SK-N-SH (cell line): ENCODE measurements around the gene CHST11. TPM values are rescaled to one million over a fixed set of nuclear protein-coding genes. Genes with fewer than 3 reads are reported as not detected.

Experiments
- CTCF ChIA-PET: fragments of 300-600, 350-600 bp; formaldehyde crosslinking; extraction: SDS; loops from one replicate; lab custom pipeline; 2021; lab: Yijun Ruan, JAX
- POLR2A ChIA-PET: fragments of 350-600 bp; sonication (Branson Sonifier 250); formaldehyde crosslinking; extraction: SDS; loops from one replicate; lab custom pipeline; 2020; ENCODE audit warnings: antibody characterized with exemption, inconsistent platforms; lab: Yijun Ruan, JAX
- DNase-seq: peaks from one replicate; pipeline ENCODE4 v3.0.0; 2012
- H2AFZ ChIP-seq: fragments of 200-600 bp; sonication (generic); 2 replicates; pipeline ENCODE4 v1.8.1; 2016; ENCODE audit warnings: antibody characterized with exemption, mild to moderate bottlenecking, low read depth
- H3F3A ChIP-seq: fragments of 200-600 bp; sonication (generic); replicated peaks from 2 replicates; pipeline ENCODE3; 2016; ENCODE audit warnings: antibody characterized with exemption, mild to moderate bottlenecking; ENCODE audit not compliant: insufficient read depth
- H3K27ac ChIP-seq, 2 experiments: fragments of 200-500 bp in 1 of 2; fragments of 200-600 bp in 1 of 2; sonication (Bioruptor generic) in 1 of 2; sonication (generic), shearing (Covaris generic) in 1 of 2; 2 replicates each; pipeline versions ENCODE4 v1.5.1 to v1.6.1; 2014 to 2016; ENCODE audit warnings: low read depth in 2 of 2, inconsistent platforms in 1 of 2, low read length in 1 of 2, mild to moderate bottlenecking in 1 of 2, mixed read lengths in 1 of 2
- H3K27me3 ChIP-seq: fragments of 200-600 bp; sonication (generic), shearing (Covaris generic); 2 replicates; pipeline ENCODE4 v1.6.1; 2016; ENCODE audit warnings: mixed run types; ENCODE audit not compliant: insufficient read depth
- H3K36me3 ChIP-seq, 2 experiments: fragments of 200-500 bp in 1 of 2; fragments of 200-600 bp in 1 of 2; sonication (Bioruptor generic) in 1 of 2; sonication (generic) in 1 of 2; replicated peaks in 1 of 2; 2 replicates each; pipeline versions ENCODE3 to v1.5.1; 2014 to 2016; ENCODE audit warnings: low read length in 1 of 2, mild to moderate bottlenecking in 1 of 2; ENCODE audit not compliant: insufficient read depth in 2 of 2, control insufficient read depth in 1 of 2
- H3K4me1 ChIP-seq, 2 experiments: fragments of 200-500 bp in 1 of 2; fragments of 200-600 bp in 1 of 2; sonication (Bioruptor generic) in 1 of 2; sonication (generic), shearing (Covaris generic) in 1 of 2; 2 replicates each; pipeline versions ENCODE4 v1.5.1 to v1.6.1; 2014 to 2016; ENCODE audit warnings: low read depth in 1 of 2, low read length in 1 of 2, mixed run types in 1 of 2; ENCODE audit not compliant: insufficient read depth in 2 of 2, control insufficient read depth in 1 of 2
- H3K4me2 ChIP-seq: fragments of 200-600 bp; sonication (generic), shearing (Covaris generic); 2 replicates; pipeline ENCODE4 v1.6.1; 2017; ENCODE audit warnings: mixed run types
- H3K4me3 ChIP-seq, 2 experiments: fragments of 200-500 bp in 1 of 2; fragments of 200-600 bp in 1 of 2; sonication (Bioruptor generic) in 1 of 2; sonication (generic), shearing (Covaris generic) in 1 of 2; 2 replicates each; pipeline versions ENCODE4 v1.5.1 to v1.8.1; 2014 to 2016; ENCODE audit warnings: low read depth in 2 of 2, inconsistent platforms in 1 of 2, low read length in 1 of 2, mild to moderate bottlenecking in 1 of 2, mixed read lengths in 1 of 2, moderate library complexity in 1 of 2
- H3K79me2 ChIP-seq: fragments of 200-600 bp; sonication (generic); 2 replicates; pipeline ENCODE4 v1.8.1; 2017; ENCODE audit warnings: mild to moderate bottlenecking; ENCODE audit not compliant: insufficient read depth
- H3K9ac ChIP-seq: fragments of 200-600 bp; sonication (generic); 2 replicates; pipeline ENCODE4 v1.6.1; 2017; ENCODE audit warnings: mixed run types
- H3K9me2 ChIP-seq: fragments of 200-600 bp; sonication (generic); 2 replicates; pipeline ENCODE4 v1.6.1; 2017; ENCODE audit warnings: mixed run types
- H3K9me3 ChIP-seq: fragments of 200-600 bp; sonication (generic); 2 replicates; pipeline ENCODE4 v1.6.1; 2017; ENCODE audit warnings: mixed run types, mild to moderate bottlenecking, moderate library complexity
- H4K20me1 ChIP-seq: fragments of 200-600 bp; sonication (generic); 2 replicates; pipeline ENCODE4 v1.6.1; 2017; ENCODE audit warnings: mild to moderate bottlenecking, mixed run types; ENCODE audit not compliant: insufficient read depth
- CHD2 ChIP-seq: fragments of 150-350 bp; IDR thresholded peaks from 2 replicates; pipeline ENCODE4 v1.6.1; 2018; ENCODE audit warnings: low read length; ENCODE audit not compliant: partially characterized antibody
- ELF1 ChIP-seq: IDR thresholded peaks from 2 replicates; pipeline ENCODE4 v1.4.0; 2012
- EP300 ChIP-seq, 2 experiments: IDR thresholded peaks; 2 replicates each; pipeline versions ENCODE4 v1.4.0 to v1.6.1; 2012; ENCODE audit warnings: borderline replicate concordance in 1 of 2, low read depth in 1 of 2, low read length in 1 of 2
- EZH2phosphoT487 ChIP-seq: fragments of 200-600 bp; sonication (generic); IDR thresholded peaks from 2 replicates; pipeline ENCODE4 v1.6.1; 2017; ENCODE audit warnings: low read depth, mixed run types, mild to moderate bottlenecking, antibody characterized with exemption, moderate library complexity, borderline replicate concordance
- FOSL2 ChIP-seq: IDR thresholded peaks from 2 replicates; pipeline ENCODE4 v1.4.0; 2012; ENCODE audit warnings: low read depth, mild to moderate bottlenecking, moderate library complexity, borderline replicate concordance
- FOXJ3 ChIP-seq: sonication (generic); formaldehyde crosslinking; IDR thresholded peaks from 2 replicates; pipeline ENCODE4 v1.5.1; 2020; ENCODE audit warnings: mild to moderate bottlenecking, missing genetic modification reagents
- FOXM1 ChIP-seq: IDR thresholded peaks from 2 replicates; pipeline ENCODE4 v1.4.0; 2012; ENCODE audit warnings: low read depth, mild to moderate bottlenecking
- GABPA ChIP-seq: IDR thresholded peaks from 2 replicates; pipeline ENCODE4 v1.4.0; 2012; ENCODE audit warnings: low read depth, mild to moderate bottlenecking
- GATA2 ChIP-seq: sonication (generic); formaldehyde crosslinking; IDR thresholded peaks from 2 replicates; pipeline ENCODE4 v1.5.0; 2020; ENCODE audit warnings: mild to moderate bottlenecking, missing genetic modification reagents
- JUND ChIP-seq: IDR thresholded peaks from 2 replicates; pipeline ENCODE4 v1.4.0; 2012
- MEF2A ChIP-seq: IDR thresholded peaks from 2 replicates; pipeline ENCODE4 v1.4.0; 2012; ENCODE audit warnings: low read depth, borderline replicate concordance
- MXI1 ChIP-seq: IDR thresholded peaks from 2 replicates; pipeline ENCODE4 v1.6.1; 2012; ENCODE audit warnings: mild to moderate bottlenecking, low read depth, low read length, improper control_type of control experiment
- NFIC ChIP-seq: IDR thresholded peaks from 2 replicates; pipeline ENCODE4 v1.4.0; 2012; ENCODE audit warnings: borderline replicate concordance
- NRF1 ChIP-seq: IDR thresholded peaks from 2 replicates; pipeline ENCODE4 v1.6.1; 2012; ENCODE audit warnings: low read depth, mild to moderate bottlenecking, low read length
- POLR2AphosphoS5 ChIP-seq: IDR thresholded peaks from 2 replicates; pipeline ENCODE4 v1.6.1; 2012; ENCODE audit warnings: low read depth, low read length
- RCOR1 ChIP-seq: fragments of 150-350 bp; IDR thresholded peaks from 2 replicates; pipeline ENCODE4 v1.6.1; 2017; ENCODE audit warnings: antibody characterized with exemption, low read length
- RFX5 ChIP-seq: IDR thresholded peaks from 2 replicates; pipeline ENCODE4 v1.6.1; 2012; ENCODE audit warnings: mild to moderate bottlenecking, improper control_type of control experiment, low read length
- RXRA ChIP-seq: IDR thresholded peaks from 2 replicates; pipeline ENCODE4 v1.4.0; 2012; ENCODE audit warnings: low read depth, mild to moderate bottlenecking, borderline replicate concordance
- SMC3 ChIP-seq: IDR thresholded peaks from 2 replicates; pipeline ENCODE4 v1.6.1; 2012; ENCODE audit warnings: low read depth, low read length, improper control_type of control experiment
- TAF1 ChIP-seq: IDR thresholded peaks from 2 replicates; pipeline ENCODE4 v1.6.1; 2012; ENCODE audit warnings: low read depth, mild to moderate bottlenecking, low read length, moderate library complexity, borderline replicate concordance
- TCF12 ChIP-seq: IDR thresholded peaks from 2 replicates; pipeline ENCODE4 v1.4.0; 2012
- TEAD4 ChIP-seq: IDR thresholded peaks from 2 replicates; pipeline ENCODE4 v1.4.0; 2012; ENCODE audit warnings: mild to moderate bottlenecking, borderline replicate concordance; ENCODE audit not compliant: insufficient read depth
- WGBS: methylation state at CpG from one replicate; pipeline ENCODE4 v1.1.6; 2017; ENCODE audit warnings: low lambda C conversion rate; 5-methylcytosine and 5-hydroxymethylcytosine counted together
- polyA plus RNA-seq, 3 experiments: library from polyadenylated mRNA; depleted of rRNA; stranded (reverse); fragments of >200 nt; gene quantifications; 2 replicates each; pipeline ENCODE4 v1.2.3, GENCODE V29; 2012
- TF ChIP-seq, protein P1 (sequence below): IDR thresholded peaks from 2 replicates; pipeline ENCODE4 v1.4.0; 2012; ENCODE audit warnings: low read depth
- TF ChIP-seq, protein P2 (sequence below): fragments of 200-600 bp; sonication (generic); IDR thresholded peaks from 2 replicates; pipeline ENCODE4 v1.6.1; 2017; ENCODE audit warnings: antibody characterized with exemption, mild to moderate bottlenecking, moderate library complexity
- TF ChIP-seq, protein P3 (sequence below): IDR thresholded peaks from 2 replicates; pipeline ENCODE4 v1.4.0; 2012; ENCODE audit warnings: low read depth, borderline replicate concordance
- TF ChIP-seq, protein P4 (sequence below): fragments of 150-350 bp; IDR thresholded peaks from 2 replicates; pipeline ENCODE4 v1.6.1; 2016; ENCODE audit warnings: mild to moderate bottlenecking, low read depth, low read length
- TF ChIP-seq, protein P5 (sequence below): IDR thresholded peaks from 2 replicates; pipeline ENCODE4 v1.4.0; 2012; ENCODE audit warnings: low read depth, borderline replicate concordance
- TF ChIP-seq, protein P6 (sequence below): IDR thresholded peaks from 2 replicates; pipeline ENCODE4; 2012

Gene CHST11
- polyA plus RNA-seq, 1 of the 3 experiments (the other 2 are of a cell fraction): 18.6 TPM

DNA sequence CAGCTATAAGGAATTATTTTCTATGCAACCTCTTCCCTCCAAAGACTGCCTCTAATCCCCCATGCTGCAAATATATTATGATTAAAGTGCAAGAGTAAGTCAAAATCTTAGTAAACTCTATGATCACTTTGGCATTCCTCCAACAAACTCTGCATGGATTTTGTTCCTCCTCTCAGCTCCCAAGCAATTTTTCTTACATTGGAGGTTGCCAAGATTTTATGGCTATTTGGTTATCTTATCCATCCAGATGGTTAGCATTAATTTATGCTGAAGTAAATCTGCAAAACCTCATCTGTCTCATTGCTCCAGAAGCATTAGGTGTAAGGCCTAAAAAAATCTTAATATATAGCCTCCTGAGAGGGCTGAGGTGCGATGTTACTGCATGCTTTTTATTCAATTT, 228.1 kb downstream of the CHST11 start:
- peak overlapping the region in 1 of 2 experiments; percentile 63; a peak in 1 of 4 replicates for H3K27ac ChIP-seq
- CTCF ChIA-PET: interaction anchor here (1.2 to 1.3 kb wide), 3 partner anchors 50 to 303 kb away, joined by 3 to 4 read pairs (median 4); no protein-coding TSS in a partner anchor
- peaks cover 6 to 7% of the 10 kb centered on the region in 2 experiments; a peak in 2 of 4 replicates for H3K4me1 ChIP-seq
- no peak for DNase-seq
- H3F3A ChIP-seq: no peaks in the 10 kb centered on the region
- no peaks in the 10 kb centered on the region for H3K9me3 ChIP-seq
- no peaks in the 10 kb centered on the region for H3K27me3 ChIP-seq
- H3K79me2 ChIP-seq: no peaks in the 10 kb centered on the region
- no peak overlapping the region for H3K9ac ChIP-seq
- no peaks in the 10 kb centered on the region for H4K20me1 ChIP-seq
- H2AFZ ChIP-seq: no peak overlapping the region
- POLR2A ChIA-PET: no interaction called here
- H3K36me3 ChIP-seq: no peaks in the 10 kb centered on the region
- no peak overlapping the region for H3K4me3 ChIP-seq
- WGBS: 77% methylated on average over 1 of the region's 1 CpG
- H3K9me2 ChIP-seq: no peaks in the 10 kb centered on the region
- no peak overlapping the region for H3K4me2 ChIP-seq
- TF ChIP-seq FOSL2 (no peak), GATA2 (CRISPR knock-in tag) (no peak), TCF12 (peak; percentile 91), JUND (no peak; the same call in 1 of the 2 replicates), RXRA (no peak), FOXJ3 (no peak), CHD2 (no peak), RCOR1 (peak; percentile 54; the same call in 1 of the 2 replicates), GABPA (no peak), NFIC (peak; percentile 75), ELF1 (no peak), TEAD4 (no peak), SMC3 (no peak), NRF1 (no peak), EP300 (IDR thresholded peaks at IDR 0.05; ENCODE audit: borderline replicate concordance in 1 of 2, low read depth in 1 of 2, low read length in 1 of 2) (peak; percentile 35 to 71; a peak in 3 of 4 replicates), RFX5 (no peak), MEF2A (no peak), MXI1 (no peak), FOXM1 (no peak), EZH2phosphoT487 (no peak), POLR2AphosphoS5 (peak; percentile 49; the same call in 1 of the 2 replicates), TAF1 (no peak)
- TF ChIP-seq, protein P1, sequence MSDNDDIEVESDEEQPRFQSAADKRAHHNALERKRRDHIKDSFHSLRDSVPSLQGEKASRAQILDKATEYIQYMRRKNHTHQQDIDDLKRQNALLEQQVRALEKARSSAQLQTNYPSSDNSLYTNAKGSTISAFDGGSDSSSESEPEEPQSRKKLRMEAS: no peak
- TF ChIP-seq, protein P2, sequence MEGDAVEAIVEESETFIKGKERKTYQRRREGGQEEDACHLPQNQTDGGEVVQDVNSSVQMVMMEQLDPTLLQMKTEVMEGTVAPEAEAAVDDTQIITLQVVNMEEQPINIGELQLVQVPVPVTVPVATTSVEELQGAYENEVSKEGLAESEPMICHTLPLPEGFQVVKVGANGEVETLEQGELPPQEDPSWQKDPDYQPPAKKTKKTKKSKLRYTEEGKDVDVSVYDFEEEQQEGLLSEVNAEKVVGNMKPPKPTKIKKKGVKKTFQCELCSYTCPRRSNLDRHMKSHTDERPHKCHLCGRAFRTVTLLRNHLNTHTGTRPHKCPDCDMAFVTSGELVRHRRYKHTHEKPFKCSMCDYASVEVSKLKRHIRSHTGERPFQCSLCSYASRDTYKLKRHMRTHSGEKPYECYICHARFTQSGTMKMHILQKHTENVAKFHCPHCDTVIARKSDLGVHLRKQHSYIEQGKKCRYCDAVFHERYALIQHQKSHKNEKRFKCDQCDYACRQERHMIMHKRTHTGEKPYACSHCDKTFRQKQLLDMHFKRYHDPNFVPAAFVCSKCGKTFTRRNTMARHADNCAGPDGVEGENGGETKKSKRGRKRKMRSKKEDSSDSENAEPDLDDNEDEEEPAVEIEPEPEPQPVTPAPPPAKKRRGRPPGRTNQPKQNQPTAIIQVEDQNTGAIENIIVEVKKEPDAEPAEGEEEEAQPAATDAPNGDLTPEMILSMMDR: no peak
- TF ChIP-seq, protein P3, sequence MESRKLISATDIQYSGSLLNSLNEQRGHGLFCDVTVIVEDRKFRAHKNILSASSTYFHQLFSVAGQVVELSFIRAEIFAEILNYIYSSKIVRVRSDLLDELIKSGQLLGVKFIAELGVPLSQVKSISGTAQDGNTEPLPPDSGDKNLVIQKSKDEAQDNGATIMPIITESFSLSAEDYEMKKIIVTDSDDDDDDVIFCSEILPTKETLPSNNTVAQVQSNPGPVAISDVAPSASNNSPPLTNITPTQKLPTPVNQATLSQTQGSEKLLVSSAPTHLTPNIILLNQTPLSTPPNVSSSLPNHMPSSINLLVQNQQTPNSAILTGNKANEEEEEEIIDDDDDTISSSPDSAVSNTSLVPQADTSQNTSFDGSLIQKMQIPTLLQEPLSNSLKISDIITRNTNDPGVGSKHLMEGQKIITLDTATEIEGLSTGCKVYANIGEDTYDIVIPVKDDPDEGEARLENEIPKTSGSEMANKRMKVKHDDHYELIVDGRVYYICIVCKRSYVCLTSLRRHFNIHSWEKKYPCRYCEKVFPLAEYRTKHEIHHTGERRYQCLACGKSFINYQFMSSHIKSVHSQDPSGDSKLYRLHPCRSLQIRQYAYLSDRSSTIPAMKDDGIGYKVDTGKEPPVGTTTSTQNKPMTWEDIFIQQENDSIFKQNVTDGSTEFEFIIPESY: no peak
- TF ChIP-seq, protein P4, sequence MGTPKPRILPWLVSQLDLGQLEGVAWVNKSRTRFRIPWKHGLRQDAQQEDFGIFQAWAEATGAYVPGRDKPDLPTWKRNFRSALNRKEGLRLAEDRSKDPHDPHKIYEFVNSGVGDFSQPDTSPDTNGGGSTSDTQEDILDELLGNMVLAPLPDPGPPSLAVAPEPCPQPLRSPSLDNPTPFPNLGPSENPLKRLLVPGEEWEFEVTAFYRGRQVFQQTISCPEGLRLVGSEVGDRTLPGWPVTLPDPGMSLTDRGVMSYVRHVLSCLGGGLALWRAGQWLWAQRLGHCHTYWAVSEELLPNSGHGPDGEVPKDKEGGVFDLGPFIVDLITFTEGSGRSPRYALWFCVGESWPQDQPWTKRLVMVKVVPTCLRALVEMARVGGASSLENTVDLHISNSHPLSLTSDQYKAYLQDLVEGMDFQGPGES: no peak
- TF ChIP-seq, protein P5, sequence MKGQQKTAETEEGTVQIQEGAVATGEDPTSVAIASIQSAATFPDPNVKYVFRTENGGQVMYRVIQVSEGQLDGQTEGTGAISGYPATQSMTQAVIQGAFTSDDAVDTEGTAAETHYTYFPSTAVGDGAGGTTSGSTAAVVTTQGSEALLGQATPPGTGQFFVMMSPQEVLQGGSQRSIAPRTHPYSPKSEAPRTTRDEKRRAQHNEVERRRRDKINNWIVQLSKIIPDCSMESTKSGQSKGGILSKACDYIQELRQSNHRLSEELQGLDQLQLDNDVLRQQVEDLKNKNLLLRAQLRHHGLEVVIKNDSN: no peak
- TF ChIP-seq, protein P6, sequence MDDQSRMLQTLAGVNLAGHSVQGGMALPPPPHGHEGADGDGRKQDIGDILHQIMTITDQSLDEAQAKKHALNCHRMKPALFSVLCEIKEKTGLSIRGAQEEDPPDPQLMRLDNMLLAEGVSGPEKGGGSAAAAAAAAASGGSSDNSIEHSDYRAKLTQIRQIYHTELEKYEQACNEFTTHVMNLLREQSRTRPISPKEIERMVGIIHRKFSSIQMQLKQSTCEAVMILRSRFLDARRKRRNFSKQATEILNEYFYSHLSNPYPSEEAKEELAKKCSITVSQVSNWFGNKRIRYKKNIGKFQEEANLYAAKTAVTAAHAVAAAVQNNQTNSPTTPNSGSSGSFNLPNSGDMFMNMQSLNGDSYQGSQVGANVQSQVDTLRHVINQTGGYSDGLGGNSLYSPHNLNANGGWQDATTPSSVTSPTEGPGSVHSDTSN: peak; percentile 69
